PC-9 (cell line): ENCODE measurements around the gene UMAD1. TPM values are rescaled to one million over a fixed set of nuclear protein-coding genes. Genes with fewer than 3 reads are reported as not detected.

Source experiments
- BruUV-seq: library from RNA; stranded (reverse); fragments of 400-500 nt; replicated peaks from 2 replicates; lab custom pipeline; 2021; lab: Mats Ljungman, UMichigan
- CTCF ChIA-PET: fragments of 300-600 bp; sonication (Branson Sonifier 250); formaldehyde crosslinking; loops from one replicate; lab custom pipeline; 2022; ENCODE audit warnings: antibody characterized with exemption; lab: Charles Lee
- POLR2A ChIA-PET: fragments of 300-600 bp; sonication (Branson Sonifier 250); formaldehyde crosslinking; loops from one replicate; lab custom pipeline; 2022; ENCODE audit warnings: antibody characterized with exemption; ENCODE audit not compliant: unreplicated experiment; lab: Charles Lee
- DNase-seq, 2 experiments: peaks; one replicate each; pipeline versions ENCODE4 v3.0.0 to v3.0.0-alpha.2; 2015 to 2022; ENCODE audit warnings: mixed read lengths in 1 of 2
- H2AFZ ChIP-seq: fragments of 200-600 bp; sonication (generic); 2 replicates; pipeline ENCODE4 v1.8.1; 2017; ENCODE audit warnings: antibody characterized with exemption
- H3F3A ChIP-seq: fragments of 200-600 bp; sonication (generic); 2 replicates; pipeline ENCODE4 v1.8.1; 2017; ENCODE audit warnings: antibody characterized with exemption, mild to moderate bottlenecking, low read depth; ENCODE audit not compliant: insufficient read depth
- H3K27ac ChIP-seq: fragments of 200-600 bp; sonication (generic); 2 replicates; pipeline ENCODE4 v1.6.1; 2016; ENCODE audit warnings: mixed run types
- H3K27me3 ChIP-seq: fragments of 200-600 bp; sonication (generic); 2 replicates; pipeline ENCODE4 v1.6.1; 2016; ENCODE audit warnings: low read depth, mixed run types; ENCODE audit not compliant: insufficient read depth
- H3K36me3 ChIP-seq: fragments of 200-600 bp; sonication (generic); 2 replicates; pipeline ENCODE4 v1.6.1; 2016; ENCODE audit warnings: low read depth, mixed run types
- H3K4me1 ChIP-seq: fragments of 200-600 bp; sonication (generic); replicated peaks from 2 replicates; pipeline ENCODE4 v1.6.1; 2016; ENCODE audit warnings: mixed run types; ENCODE audit not compliant: insufficient read depth
- H3K4me2 ChIP-seq: fragments of 200-600 bp; sonication (generic); 2 replicates; pipeline ENCODE4 v1.6.1; 2017; ENCODE audit warnings: mixed run types
- H3K4me3 ChIP-seq: fragments of 200-600 bp; sonication (generic); 2 replicates; pipeline ENCODE4 v1.6.1; 2016; ENCODE audit warnings: mixed run types
- H3K79me2 ChIP-seq: fragments of 200-600 bp; sonication (generic); 2 replicates; pipeline ENCODE4 v1.6.1; 2017; ENCODE audit warnings: low read depth, mixed run types
- H3K9me2 ChIP-seq: fragments of 200-600 bp; sonication (generic); 2 replicates; pipeline ENCODE4 v1.8.1; 2017; ENCODE audit warnings: mild to moderate bottlenecking; ENCODE audit not compliant: insufficient read depth
- H3K9me3 ChIP-seq: fragments of 200-600 bp; sonication (generic); 2 replicates; pipeline ENCODE4 v1.8.1; 2016; ENCODE audit warnings: low read depth; ENCODE audit not compliant: insufficient read depth
- H4K20me1 ChIP-seq: fragments of 200-600 bp; sonication (generic); 2 replicates; pipeline ENCODE4 v1.8.1; 2017; ENCODE audit not compliant: insufficient read depth
- EZH2 ChIP-seq: fragments of 200-600 bp; sonication (generic); IDR thresholded peaks from 2 replicates; pipeline ENCODE4 v1.8.0; 2017; ENCODE audit warnings: antibody characterized with exemption, low read depth
- intact Hi-C: fragments of 100-400 bp; cut with micrococcal nuclease; formaldehyde crosslinking; loops from one replicate; pipeline ENCODE4 v1.10.0; 2022; ENCODE audit not compliant: unreplicated experiment
- total RNA-seq: library from RNA; stranded (reverse); gene quantifications from 2 replicates; pipeline ENCODE4 v1.2.3, GENCODE V29; 2021
- TF ChIP-seq, protein P1 (sequence below): fragments of 200-600 bp; sonication (generic); conservative IDR thresholded peaks from 2 replicates; pipeline ENCODE4 v1.6.1; 2017; ENCODE audit warnings: mixed run types, antibody characterized with exemption, mild to moderate bottlenecking, moderate library complexity

UMAD1 gene
- total RNA-seq, 1 experiment from 2014 or later: 20.5 TPM

DNA sequence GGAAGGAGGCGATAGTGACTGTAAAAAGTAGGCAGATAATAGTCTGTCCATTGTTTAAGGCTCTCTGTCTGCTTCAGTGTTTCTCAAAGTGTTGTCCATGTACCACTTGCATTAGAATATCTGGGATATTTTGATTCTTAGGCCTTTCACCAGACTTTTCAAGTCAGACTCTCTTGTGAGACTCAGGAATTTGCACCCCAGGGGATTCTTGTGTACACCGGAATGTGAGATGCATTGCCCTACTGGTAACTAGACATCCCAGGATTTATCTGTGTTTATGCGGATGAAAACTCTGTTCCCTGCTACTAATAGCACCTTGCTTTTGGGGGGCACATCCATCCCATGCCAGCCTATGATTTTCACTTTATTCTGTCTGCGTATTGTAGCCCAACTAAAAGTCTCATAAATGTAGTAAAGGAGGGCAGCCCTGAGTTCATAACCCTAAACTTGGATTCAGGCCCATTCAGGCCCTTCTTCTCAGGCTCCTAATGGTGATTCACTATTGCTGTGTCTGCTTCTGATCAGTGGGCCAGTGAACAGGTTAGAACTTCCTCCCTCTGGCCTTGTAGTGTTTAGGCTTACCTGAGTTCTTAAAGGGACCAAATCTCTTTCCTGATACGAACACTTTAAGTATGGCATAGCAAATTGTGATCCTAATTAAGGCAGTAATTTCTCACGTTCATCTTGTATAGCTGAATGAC, 149.6 kb downstream of the UMAD1 start:
- Histone ChIP-seq H2AFZ (no peak overlapping the region), H3K4me2 (no peak overlapping the region), H3K4me1 (peaks cover 8% of the 10 kb centered on the region), H3K27ac (no peak overlapping the region), H3K4me3 (no peak overlapping the region), H3K36me3 (0 out of 2 replicates have a peak, but pooled peaks cover 11% of the 10 kb centered on the region), H4K20me1 (no peaks in the 10 kb centered on the region), H3K9me3 (peaks cover 12% of the 10 kb centered on the region), H3K9me2 (no peaks in the 10 kb centered on the region), H3F3A (peaks cover 10% of the 10 kb centered on the region; the same call in 1 of the 2 replicates), H3K27me3 (no peaks in the 10 kb centered on the region), H3K79me2 (no peaks in the 10 kb centered on the region)
- no peak for DNase-seq
- no peak for TF ChIP-seq EZH2
- TF ChIP-seq, protein P1, sequence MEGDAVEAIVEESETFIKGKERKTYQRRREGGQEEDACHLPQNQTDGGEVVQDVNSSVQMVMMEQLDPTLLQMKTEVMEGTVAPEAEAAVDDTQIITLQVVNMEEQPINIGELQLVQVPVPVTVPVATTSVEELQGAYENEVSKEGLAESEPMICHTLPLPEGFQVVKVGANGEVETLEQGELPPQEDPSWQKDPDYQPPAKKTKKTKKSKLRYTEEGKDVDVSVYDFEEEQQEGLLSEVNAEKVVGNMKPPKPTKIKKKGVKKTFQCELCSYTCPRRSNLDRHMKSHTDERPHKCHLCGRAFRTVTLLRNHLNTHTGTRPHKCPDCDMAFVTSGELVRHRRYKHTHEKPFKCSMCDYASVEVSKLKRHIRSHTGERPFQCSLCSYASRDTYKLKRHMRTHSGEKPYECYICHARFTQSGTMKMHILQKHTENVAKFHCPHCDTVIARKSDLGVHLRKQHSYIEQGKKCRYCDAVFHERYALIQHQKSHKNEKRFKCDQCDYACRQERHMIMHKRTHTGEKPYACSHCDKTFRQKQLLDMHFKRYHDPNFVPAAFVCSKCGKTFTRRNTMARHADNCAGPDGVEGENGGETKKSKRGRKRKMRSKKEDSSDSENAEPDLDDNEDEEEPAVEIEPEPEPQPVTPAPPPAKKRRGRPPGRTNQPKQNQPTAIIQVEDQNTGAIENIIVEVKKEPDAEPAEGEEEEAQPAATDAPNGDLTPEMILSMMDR: no peak
- CTCF ChIA-PET: no interaction called here
- intact Hi-C loops: no loop called here
- no TSS peak for BruUV-seq
- POLR2A ChIA-PET: no interaction called here

DNA sequence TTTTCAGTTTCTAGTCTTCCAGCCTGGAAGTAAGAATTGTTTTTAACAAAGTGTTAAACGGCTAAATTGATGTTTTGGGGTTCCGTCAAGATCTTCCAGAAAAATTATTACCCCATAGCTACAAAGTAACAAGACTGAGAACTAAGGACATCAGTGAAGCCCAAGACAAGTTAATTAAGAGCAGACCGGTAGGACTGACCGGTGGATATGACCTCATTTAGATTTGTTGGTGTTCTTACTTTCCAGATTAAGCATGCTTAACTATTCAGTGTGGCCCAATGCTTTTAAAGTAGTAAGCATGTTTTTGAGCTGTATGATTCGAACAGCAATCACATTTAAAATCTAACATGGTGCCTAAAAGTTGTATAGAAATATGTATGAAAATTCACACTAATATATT, 151.0 kb downstream of the UMAD1 start:
- Histone ChIP-seq H3F3A (peaks cover 22% of the 10 kb centered on the region), H2AFZ (no peak overlapping the region), H4K20me1 (no peaks in the 10 kb centered on the region), H3K4me2 (no peak overlapping the region), H3K27me3 (no peaks in the 10 kb centered on the region), H3K27ac (no peak overlapping the region), H3K9me2 (no peaks in the 10 kb centered on the region), H3K4me3 (no peak overlapping the region), H3K9me3 (peaks cover 13% of the 10 kb centered on the region; the same call in 1 of the 2 replicates), H3K36me3 (0 out of 2 replicates have a peak, but pooled peaks cover 11% of the 10 kb centered on the region), H3K79me2 (no peaks in the 10 kb centered on the region), H3K4me1 (peaks cover 22% of the 10 kb centered on the region)
- CTCF ChIA-PET: interaction anchor here (0.6 kb wide), 1 partner anchor 108 kb away, joined by 3 read pairs; no protein-coding TSS in a partner anchor
- no peak for TF ChIP-seq EZH2
- BruUV-seq: no TSS peak
- no peak for DNase-seq
- intact Hi-C loops: no loop called here
- POLR2A ChIA-PET: interaction anchor here (0.7 kb wide), 1 partner anchor 175 kb away, joined by 4 read pairs; no protein-coding TSS in a partner anchor

GRCh38 chr7:7792056-7792455, 151.5 kb downstream of the UMAD1 start:
- Histone ChIP-seq H3K9me3 (peaks cover 18% of the 10 kb centered on the region), H3K36me3 (0 out of 2 replicates have a peak, but pooled peaks cover 16% of the 10 kb centered on the region), H2AFZ (no peak overlapping the region), H3K4me1 (peaks cover 25% of the 10 kb centered on the region), H3K27ac (no peak overlapping the region), H3K9me2 (no peaks in the 10 kb centered on the region), H3K4me2 (no peak overlapping the region), H3K4me3 (no peak overlapping the region), H3K79me2 (no peaks in the 10 kb centered on the region), H3F3A (peaks cover 28% of the 10 kb centered on the region), H3K27me3 (no peaks in the 10 kb centered on the region), H4K20me1 (no peaks in the 10 kb centered on the region)
- TF ChIP-seq EZH2: no peak
- TF ChIP-seq, protein P1: no peak
- POLR2A ChIA-PET: no interaction called here
- intact Hi-C loops: no loop called here
- CTCF ChIA-PET: no interaction called here
- BruUV-seq: no TSS peak
- no peak for DNase-seq
